ENCODE data around the gene AREL1.

The AREL1 gene

DNA sequence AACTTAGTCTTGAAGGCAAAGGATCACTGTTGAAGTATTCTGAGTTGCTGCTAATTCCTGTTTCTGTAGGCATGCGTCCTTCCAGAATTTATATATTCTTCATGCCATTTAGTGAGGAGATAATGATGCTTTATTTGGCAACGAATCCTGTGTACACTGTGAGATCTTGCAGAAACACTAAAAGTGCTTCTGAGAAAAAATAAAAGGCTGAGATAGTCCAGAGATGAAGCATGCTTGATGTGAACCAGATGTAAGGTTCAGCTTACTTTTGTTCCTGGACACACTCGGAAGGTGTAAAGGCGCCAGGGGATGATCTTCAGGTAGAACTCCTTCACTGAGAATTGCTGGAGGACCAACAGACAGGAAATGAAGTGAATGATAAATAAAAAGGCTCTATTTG lies 39.1 kb downstream of the AREL1 start:
- TF ChIP-seq, protein P1, sequence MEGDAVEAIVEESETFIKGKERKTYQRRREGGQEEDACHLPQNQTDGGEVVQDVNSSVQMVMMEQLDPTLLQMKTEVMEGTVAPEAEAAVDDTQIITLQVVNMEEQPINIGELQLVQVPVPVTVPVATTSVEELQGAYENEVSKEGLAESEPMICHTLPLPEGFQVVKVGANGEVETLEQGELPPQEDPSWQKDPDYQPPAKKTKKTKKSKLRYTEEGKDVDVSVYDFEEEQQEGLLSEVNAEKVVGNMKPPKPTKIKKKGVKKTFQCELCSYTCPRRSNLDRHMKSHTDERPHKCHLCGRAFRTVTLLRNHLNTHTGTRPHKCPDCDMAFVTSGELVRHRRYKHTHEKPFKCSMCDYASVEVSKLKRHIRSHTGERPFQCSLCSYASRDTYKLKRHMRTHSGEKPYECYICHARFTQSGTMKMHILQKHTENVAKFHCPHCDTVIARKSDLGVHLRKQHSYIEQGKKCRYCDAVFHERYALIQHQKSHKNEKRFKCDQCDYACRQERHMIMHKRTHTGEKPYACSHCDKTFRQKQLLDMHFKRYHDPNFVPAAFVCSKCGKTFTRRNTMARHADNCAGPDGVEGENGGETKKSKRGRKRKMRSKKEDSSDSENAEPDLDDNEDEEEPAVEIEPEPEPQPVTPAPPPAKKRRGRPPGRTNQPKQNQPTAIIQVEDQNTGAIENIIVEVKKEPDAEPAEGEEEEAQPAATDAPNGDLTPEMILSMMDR (IDR thresholded peaks at IDR 0.05; ENCODE audit: low read depth, low read length, missing control alignments) = no peak
- no peak overlapping the region for H3K4me3 ChIP-seq (ENCODE audit: low read depth, low read length)
- DNase-seq (ENCODE audit: low read depth) = no peak

DNA sequence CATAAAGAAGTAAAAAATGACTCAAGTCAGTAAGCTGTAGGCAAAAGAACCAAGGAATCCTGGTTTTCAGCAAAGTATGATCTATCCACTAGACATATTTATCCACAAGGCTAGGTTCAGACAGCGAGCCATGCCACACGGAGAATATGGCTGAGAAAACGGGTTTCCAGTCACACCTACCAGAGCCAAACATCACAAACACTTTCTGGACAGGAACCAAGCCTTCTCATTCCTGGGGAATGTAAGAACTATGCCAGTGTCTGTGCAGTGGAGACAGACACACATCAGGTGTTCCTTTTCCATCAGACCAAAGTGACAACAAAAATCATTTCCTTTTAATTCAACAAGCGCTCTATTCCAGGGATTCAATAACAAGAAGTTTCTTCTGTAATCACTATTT lies 41.1 kb downstream of the AREL1 start:
- no peak overlapping the region for H3K4me3 ChIP-seq (ENCODE audit: low read depth, low read length)
- no peak for DNase-seq (ENCODE audit: low read depth)
- TF ChIP-seq, protein P1 (IDR thresholded peaks at IDR 0.05; ENCODE audit: low read depth, low read length, missing control alignments) = no peak

DNA sequence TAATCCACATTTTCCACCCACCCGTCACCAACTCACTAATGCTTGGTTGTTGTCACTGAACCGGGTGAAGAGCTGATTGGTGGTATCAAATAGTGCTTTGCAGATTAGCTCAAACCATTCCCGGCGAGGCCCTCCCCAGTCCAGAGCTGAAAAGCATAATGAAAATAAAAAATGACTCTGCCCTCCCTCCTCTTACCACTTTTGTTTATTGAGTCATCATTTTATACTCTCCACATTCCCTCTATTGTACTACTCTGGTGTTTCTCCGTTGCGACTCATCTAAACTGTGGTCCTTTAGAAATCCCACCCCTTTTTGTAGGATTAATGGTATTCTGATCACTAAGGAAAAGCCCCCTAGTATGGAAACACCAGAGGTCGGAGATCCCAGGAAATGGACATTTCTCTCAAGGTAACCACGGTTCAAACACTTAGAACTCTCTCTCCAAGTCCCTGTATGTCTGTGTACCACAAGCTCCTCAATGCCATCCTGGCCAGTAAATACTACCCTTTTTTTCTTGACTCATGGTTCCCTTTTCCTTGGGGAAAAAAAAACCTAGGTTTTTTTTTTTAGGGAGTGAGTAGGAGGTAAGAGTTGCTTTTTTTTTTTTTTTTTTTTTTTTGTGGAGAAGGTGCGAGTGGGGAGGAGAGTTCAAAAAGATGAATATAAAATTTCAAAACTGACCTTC lies 42.0 kb downstream of the AREL1 start:
- DNase-seq (ENCODE audit: low read depth) = no peak
- no peak overlapping the region for H3K4me3 ChIP-seq (ENCODE audit: low read depth, low read length)
- TF ChIP-seq, protein P1 (IDR thresholded peaks at IDR 0.05; ENCODE audit: low read depth, low read length, missing control alignments) = no peak

DNA sequence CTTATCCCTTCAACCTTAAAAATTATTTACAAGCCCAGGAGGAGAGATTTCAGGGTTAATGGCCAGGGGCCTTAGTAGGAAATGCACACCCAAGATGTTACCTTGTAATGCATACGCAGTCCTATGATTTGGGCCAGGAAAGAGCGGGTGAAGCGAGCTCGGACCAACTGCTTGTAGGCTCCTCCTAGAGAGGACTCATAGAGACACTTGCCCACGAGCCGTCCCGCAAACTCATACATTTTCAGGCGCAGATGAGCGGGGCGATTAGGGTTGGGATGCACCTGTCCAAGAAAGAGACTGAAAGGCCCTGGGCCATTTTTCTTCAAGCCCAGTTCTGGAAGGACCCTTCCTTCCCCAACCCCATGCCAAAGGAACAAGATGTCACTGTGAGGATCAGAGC lies 43.0 kb downstream of the AREL1 start:
- H3K4me3 ChIP-seq (ENCODE audit: low read depth, low read length) = no peak overlapping the region
- TF ChIP-seq, protein P1 (IDR thresholded peaks at IDR 0.05; ENCODE audit: low read depth, low read length, missing control alignments) = no peak
- no peak for DNase-seq (ENCODE audit: low read depth)

DNA sequence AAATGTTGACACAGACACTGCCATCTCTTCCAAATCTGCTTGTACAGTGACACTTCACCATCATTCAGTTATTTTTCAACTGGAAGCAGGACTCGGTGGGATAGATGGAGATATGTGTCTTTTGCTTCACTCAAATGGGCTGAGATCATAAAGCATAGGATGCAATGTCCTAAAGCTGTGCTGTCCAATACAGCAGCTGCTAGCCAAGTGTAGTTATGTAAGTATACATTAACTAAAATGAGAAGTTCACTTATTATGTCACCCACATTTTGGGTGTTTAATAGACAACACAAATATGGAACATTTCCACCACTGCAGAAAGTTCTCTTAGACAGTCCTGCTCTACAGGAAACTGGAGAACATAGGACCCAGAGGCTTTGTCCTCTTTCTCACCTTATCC lies 43.6 kb downstream of the AREL1 start:
- no peak overlapping the region for H3K4me3 ChIP-seq (ENCODE audit: low read depth, low read length)
- TF ChIP-seq, protein P1 (IDR thresholded peaks at IDR 0.05; ENCODE audit: low read depth, low read length, missing control alignments) = no peak
- DNase-seq (ENCODE audit: low read depth) = no peak

- no peak for DNase-seq (ENCODE audit: low read depth)
These were observed 45.1 kb downstream of the AREL1 start for GRCh38 chr14:74667758-74668157.

More at GRCh38 chr14:74667758-74668157, 45.1 kb downstream of the AREL1 start:
- H3K4me3 ChIP-seq (ENCODE audit: low read depth, low read length) = no peak overlapping the region
- TF ChIP-seq, protein P1 (IDR thresholded peaks at IDR 0.05; ENCODE audit: low read depth, low read length, missing control alignments) = no peak

Measured in GM12864 (cell line).